Right cardiac atrium (tissue), 5 donors: Measurements from ENCODE around the gene CDC73. TPM values are rescaled to one million over a fixed set of nuclear protein-coding genes. Genes with fewer than 3 reads are reported as not detected.
"Not testable (repeated sequence)": the region's sequence is repeated elsewhere in the genome, so short reads cannot be mapped to it uniquely, and the experiment has no call there.

Experiments
- ATAC-seq, 2 donors: fragments of 200-7000 bp; cut with Tn5 transposase; one replicate each; pipeline versions ENCODE4 v1.8.0 to v1.9.1; 2020; ENCODE audit warnings: moderate library complexity in 2 of 2, mild to moderate bottlenecking in 1 of 2
- DNase-seq, 3 donors: peaks; one replicate each; pipeline ENCODE4 v3.0.0-alpha.2; 2020
- H3K27ac ChIP-seq: one replicate; pipeline ENCODE4 v1.5.1; 2013; ENCODE audit warnings: mild to moderate bottlenecking, low read length, control low read depth, moderate library complexity
- H3K27me3 ChIP-seq: one replicate; pipeline ENCODE4 v1.6.1; 2013; ENCODE audit not compliant: control insufficient read depth, insufficient read depth
- H3K4me1 ChIP-seq: one replicate; pipeline ENCODE4 v1.6.1; 2013; ENCODE audit warnings: low read length; ENCODE audit not compliant: control insufficient read depth, insufficient read depth
- H3K4me3 ChIP-seq: one replicate; pipeline ENCODE4 v1.5.1; 2013; ENCODE audit warnings: low read length, control low read depth
- H3K9me3 ChIP-seq: one replicate; pipeline ENCODE4 v1.6.1; 2013; ENCODE audit warnings: low read length; ENCODE audit not compliant: control insufficient read depth
- WGBS: extraction: QIAGEN DNeasy Blood & Tissue Kit; methylation state at CpG from one replicate; pipeline ENCODE4 v1.1.7; 2013; 5-methylcytosine and 5-hydroxymethylcytosine counted together
- intact Hi-C, 4 donors: fragments of 100-400 bp; cut with DNase I; formaldehyde crosslinking; loops; one replicate each; pipeline versions ENCODE4 v1.11.0 to v1.14.0; 2022 to 2023
- microRNA-seq, 2 donors: library from miRNA; unstranded; fragments of <30 nt; microRNA quantifications; one replicate each; pipeline ENCODE4 v1.2.0, GENCODE V29; 2020 to 2021
- polyA plus RNA-seq: library from polyadenylated mRNA; stranded (reverse); fragments of 200-250 nt; gene quantifications from one replicate; pipeline ENCODE4 v1.2.3, GENCODE V29; 2013
- total RNA-seq, 4 donors: library from RNA; stranded (reverse); fragmentation: NEBNext Ultra II Directional; extraction: Animal tissue kit (Norgen Biotek cat#: 25700); gene quantifications; one replicate each; pipeline ENCODE4 v1.2.1, GENCODE V29; 2021
- donor health status: healthy with polysubstance abuse.
- donor health status: DM: no; HTN: yes; CAD: no.
- donor health status: DM: no; HTN: no; CAD: no.
- donor health status: DM: no; HTN: yes; CAD: no; lungs with severe emphysema.
- donor health status: DM: yes; HTN: yes; CAD: no.

Gene CDC73
- total and polyA plus RNA-seq, 5 donors, result 12.4 to 60.9 (median 55.2) TPM

DNA sequence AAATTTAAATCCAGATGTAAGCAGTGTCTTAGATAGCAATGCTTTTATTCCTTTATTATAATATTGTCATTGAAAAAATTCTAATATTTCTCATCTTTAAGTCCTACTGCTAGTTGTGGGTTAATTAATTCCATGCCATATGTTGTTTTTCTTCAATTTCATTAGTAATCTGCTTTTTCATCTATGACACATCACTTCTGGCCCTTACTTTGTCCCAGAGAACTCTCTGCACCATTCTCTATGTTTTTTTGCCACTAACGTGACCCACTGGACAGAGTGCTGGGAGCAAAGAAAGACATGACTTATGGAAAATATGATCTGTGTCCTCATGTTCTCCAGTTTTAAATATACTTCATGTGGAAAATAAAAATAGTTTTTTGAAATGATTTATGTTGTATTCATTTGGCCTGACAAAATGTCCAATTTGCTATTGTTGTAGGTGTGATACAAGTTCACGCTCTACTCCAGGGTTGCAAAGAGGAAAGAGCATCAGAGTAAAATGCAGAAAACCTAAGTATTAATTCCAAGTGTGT lies 166.8 kb downstream of the CDC73 start:
- intact Hi-C loops, H3K9me3 ChIP-seq, H3K4me1 ChIP-seq, DNase-seq, H3K27ac ChIP-seq, ATAC-seq, H3K4me3 ChIP-seq, H3K27me3 ChIP-seq: not testable (repeated sequence)
- 73% methylated on average over 2 of the region's 2 CpGs for WGBS

DNA sequence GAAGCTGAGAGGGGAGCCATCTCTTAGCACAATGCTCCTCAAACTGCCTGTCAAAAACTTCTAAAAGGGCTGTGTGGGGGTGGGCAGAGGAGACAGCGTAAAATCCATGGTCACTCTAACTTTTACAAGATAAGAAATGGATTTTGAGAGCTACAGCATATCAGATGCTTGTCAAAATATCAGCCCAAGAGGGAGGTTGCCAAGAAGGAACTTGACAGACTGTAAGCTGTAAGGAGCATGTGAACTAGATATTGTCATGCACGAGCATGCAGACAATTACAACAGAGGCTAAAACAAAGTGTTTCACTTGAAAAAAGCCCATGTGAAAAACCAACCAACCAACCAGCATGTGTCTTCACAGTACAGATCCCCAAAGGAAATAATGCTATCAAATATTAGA lies 171.9 kb downstream of the CDC73 start:
- intact Hi-C loops, result no loop called here
- ATAC-seq, result no peak

DNA sequence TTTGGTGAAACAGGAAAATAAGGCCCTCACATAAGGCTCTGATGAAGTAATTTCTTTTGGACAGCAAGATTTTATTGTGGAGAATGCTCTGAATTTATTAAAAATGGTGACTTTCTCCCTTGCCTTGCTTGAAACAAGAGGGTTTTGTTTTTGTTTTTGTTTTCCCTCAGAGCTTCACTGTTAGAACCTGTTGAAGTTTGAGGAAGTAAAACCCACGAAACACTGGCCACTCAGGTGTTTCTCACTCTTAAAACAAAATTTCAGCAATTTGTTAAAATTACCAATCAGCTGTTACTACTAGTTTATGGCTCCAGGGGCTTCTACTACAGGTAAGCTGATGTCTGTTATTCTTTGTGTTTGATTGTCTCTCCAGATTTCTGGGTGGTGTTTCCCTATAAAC lies 177.2 kb downstream of the CDC73 start:
- intact Hi-C loops, result no loop called here
- ATAC-seq, result no peak
- 72% methylated on average over 1 of the region's 1 CpG for WGBS

More for the DNA sequence above, 171.9 kb downstream of the CDC73 start:
- no peaks in the 10 kb centered on the region for H3K9me3 ChIP-seq
- no peak for DNase-seq
- no peaks in the 10 kb centered on the region for H3K27me3 ChIP-seq
- H3K4me1 ChIP-seq, result no peaks in the 10 kb centered on the region
- H3K4me3 ChIP-seq, result no peak overlapping the region
- H3K27ac ChIP-seq, result no peak overlapping the region
- 59% methylated on average over 2 of the region's 2 CpGs for WGBS

DNA sequence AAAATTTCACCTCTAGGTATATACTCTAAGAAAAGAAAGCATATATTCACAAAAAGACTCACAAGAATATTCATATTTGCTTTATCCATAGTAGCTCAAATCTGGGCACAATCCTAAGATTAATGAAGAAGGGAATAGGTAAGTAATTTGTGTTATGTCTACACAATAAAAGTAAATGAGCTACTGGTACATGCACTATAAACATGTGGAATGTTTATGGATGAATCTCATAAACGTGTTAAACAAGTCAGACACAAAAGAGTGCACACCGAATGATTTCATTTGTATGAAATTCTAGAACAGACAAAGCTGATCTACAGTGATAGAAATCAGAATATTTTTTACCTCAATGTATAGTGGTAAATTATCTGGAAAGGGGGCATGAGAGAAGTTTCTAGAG lies 179.9 kb downstream of the CDC73 start:
- intact Hi-C loops, result no loop called here
- whole genome bisulfite sequencing, result 75% methylated on average over 2 of the region's 2 CpGs

More for the DNA sequence above, 177.2 kb downstream of the CDC73 start:
- no peaks in the 10 kb centered on the region for H3K27me3 ChIP-seq
- no peaks in the 10 kb centered on the region for H3K9me3 ChIP-seq
- no peak overlapping the region for H3K27ac ChIP-seq
- H3K4me1 ChIP-seq, result no peaks in the 10 kb centered on the region
- no peak for DNase-seq
- no peak overlapping the region for H3K4me3 ChIP-seq

DNA sequence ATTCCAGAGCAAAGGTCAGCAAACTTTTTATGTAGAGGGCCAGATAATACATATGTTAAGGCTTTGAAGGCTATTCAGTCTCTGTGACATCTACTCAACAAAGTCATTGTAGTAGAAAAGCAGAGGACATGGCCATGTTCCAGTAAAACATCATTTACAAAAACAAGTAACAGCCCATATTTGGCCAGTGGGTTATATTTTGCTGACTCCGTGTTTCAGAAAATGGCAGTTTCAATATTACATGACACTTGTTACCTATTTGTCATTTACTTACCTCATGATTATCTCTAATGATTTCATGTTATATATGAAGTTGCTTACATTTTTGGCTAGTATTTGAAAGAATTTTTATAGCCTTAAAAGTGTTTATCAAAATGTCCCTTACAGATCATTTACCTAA lies 182.0 kb downstream of the CDC73 start:
- H3K27me3 ChIP-seq, result no peaks in the 10 kb centered on the region
- no peaks in the 10 kb centered on the region for H3K9me3 ChIP-seq
- no peak for ATAC-seq
- DNase-seq, result no peak
- H3K4me1 ChIP-seq, result no peaks in the 10 kb centered on the region
- WGBS, result 82% methylated on average over 1 of the region's 1 CpG
- H3K27ac ChIP-seq, result no peak overlapping the region
- H3K4me3 ChIP-seq, result no peak overlapping the region
- intact Hi-C loops, result no loop called here

More for the DNA sequence above, 179.9 kb downstream of the CDC73 start:
- no peaks in the 10 kb centered on the region for H3K9me3 ChIP-seq
- H3K4me1 ChIP-seq, result no peaks in the 10 kb centered on the region
- no peak overlapping the region for H3K4me3 ChIP-seq
- no peak for ATAC-seq
- H3K27ac ChIP-seq, result no peak overlapping the region
- no peak for DNase-seq
- H3K27me3 ChIP-seq, result no peaks in the 10 kb centered on the region

Small RNA genes within 50 kb of the gene (microRNA-seq; reads per million reads assigned to microRNA genes)
- 0 reads per million in 2 donors for gene MIR1278

Other genes starting within 250 kb of the CDC73 start
- 10 to 100 TPM; 34.2 to 39.4 (median 36.7) TPM for gene UCHL5, start 62.7 kb upstream of the CDC73 start, total RNA-seq
- 26.9 TPM for gene UCHL5, start 62.7 kb upstream of the CDC73 start, polyA plus RNA-seq
- gene RO60, start 62.4 kb upstream of the CDC73 start, total RNA-seq, result 10 to 100 TPM; 50.7 to 60.8 (median 58.0) TPM
- gene RO60, start 62.4 kb upstream of the CDC73 start, polyA plus RNA-seq, result 11.1 TPM
- gene GLRX2, start 16.6 kb upstream of the CDC73 start, total RNA-seq, result 10 to 100 TPM; 25.3 to 32.7 (median 30.2) TPM
- gene GLRX2, start 16.6 kb upstream of the CDC73 start, polyA plus RNA-seq, result 37.3 TPM
- 10 to 100 TPM; 36.4 to 73.5 (median 57.0) TPM for gene B3GALT2, start 64.6 kb downstream of the CDC73 start, total RNA-seq
- gene B3GALT2, start 64.6 kb downstream of the CDC73 start, polyA plus RNA-seq, result 25.5 TPM